NCI-H345 treated with DMSO at 0.1 percent for 48 hours (cell line): ENCODE results near the gene NPFF.

Experiments used
- DNase-seq: peaks from one replicate; lab custom pipeline; 2025; ENCODE audit not compliant: unreplicated experiment; lab: John Stamatoyannopoulos, UW

The NPFF gene

DNA sequence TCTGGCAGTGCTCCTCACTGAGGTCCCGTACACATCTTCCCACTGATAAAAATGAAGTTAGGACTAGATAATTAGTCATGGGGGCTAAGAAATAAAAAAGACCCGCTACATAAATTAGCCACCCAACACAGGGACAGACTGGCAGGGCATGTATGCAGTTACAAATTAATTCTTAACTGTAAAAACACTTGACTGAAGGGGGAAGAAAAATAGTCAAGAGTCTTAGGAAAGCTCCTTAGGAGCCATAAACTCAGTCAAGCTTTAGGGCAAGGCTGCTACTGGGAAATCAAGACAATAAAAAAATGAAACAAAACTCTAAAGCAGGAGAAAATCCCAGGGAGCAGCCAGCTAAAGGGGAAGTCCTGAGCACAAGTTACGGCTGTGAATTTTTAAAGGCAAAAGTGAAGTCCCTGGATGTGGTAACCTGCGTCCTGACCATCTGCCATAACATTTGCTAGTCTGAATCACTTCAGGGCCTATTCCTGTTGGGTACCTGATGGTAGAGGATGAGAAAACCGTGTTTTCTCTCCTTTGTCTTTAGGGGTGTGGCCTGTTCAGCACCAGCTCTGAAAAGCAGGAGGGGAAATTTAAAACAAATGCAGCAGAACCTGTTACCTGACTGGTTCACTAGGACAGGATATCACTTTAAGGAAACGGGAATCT, 7.5 kb upstream of the NPFF start:
- DNase-seq, result no peak

GRCh38 chr12:53513712-53514410, 6.6 kb upstream of the NPFF start:
- DNase-seq, result no peak

GRCh38 chr12:53510181-53510812, 3.0 kb upstream of the NPFF start:
- no peak for DNase-seq

DNA sequence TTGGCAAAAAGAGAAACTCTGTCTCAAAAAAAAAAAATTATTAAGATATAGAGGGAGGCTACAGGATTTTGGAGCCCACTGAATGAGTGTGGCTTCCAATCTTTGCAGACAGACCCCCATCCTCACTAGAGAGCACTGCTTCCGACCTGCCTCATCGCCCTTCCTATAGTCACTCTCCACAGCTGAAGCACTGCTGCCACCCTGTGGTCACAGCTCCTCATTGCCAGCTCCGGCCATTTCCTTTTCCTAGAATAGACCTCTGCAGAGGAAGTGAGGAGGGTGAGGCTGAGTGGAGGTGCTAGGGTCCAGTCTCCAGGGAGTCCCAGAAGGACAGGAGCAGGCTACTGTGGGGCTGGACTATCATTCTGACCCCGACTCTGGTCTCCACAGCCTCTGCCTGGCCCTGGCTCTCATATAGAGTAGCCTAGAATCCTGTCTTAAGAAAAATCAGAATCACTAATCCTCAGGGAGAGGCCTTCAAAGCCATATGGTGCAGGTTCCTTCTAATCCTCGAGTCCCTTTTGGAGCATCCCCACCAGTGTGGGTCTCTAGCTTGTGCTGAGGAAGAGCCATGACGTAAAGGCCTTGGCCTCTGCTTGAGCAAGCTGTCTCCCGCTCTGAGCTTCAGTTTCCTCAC, 1.4 kb upstream of the NPFF start:
- DNase-seq, result peak; percentile 59

DNA sequence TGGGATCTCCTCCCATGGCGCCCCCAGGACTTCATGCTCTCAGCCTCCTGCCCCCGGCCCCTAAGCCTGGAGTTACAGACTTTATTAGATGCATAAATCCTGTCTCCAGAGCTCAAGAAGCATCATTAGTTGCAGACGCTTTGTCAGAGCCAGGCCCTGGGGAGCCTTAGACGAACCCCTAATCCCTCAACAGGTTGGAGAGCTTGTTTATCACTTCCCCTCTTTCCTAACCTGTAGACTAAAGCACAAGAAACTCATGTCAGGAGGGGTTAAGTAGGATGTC, 260 bp upstream of the NPFF start:
- DNase-seq, result no peak

DNA sequence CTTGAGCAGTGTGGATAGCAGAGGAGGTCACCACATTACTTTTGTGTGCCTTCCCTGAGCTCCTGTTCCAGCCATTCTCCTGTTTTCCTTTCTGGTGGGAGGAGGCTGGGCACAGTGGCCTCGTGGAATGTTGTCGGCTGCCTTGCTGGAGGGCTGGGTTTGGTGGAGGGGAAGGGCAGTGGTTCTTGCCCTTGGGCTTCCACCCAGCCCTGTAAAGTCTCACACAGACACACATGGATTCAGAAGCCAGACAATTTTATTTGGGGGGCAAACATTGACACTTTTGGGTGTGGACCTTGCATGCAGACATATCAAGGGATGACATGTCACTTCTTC, 866 bp downstream of the NPFF start:
- DNase-seq, result no peak

DNA sequence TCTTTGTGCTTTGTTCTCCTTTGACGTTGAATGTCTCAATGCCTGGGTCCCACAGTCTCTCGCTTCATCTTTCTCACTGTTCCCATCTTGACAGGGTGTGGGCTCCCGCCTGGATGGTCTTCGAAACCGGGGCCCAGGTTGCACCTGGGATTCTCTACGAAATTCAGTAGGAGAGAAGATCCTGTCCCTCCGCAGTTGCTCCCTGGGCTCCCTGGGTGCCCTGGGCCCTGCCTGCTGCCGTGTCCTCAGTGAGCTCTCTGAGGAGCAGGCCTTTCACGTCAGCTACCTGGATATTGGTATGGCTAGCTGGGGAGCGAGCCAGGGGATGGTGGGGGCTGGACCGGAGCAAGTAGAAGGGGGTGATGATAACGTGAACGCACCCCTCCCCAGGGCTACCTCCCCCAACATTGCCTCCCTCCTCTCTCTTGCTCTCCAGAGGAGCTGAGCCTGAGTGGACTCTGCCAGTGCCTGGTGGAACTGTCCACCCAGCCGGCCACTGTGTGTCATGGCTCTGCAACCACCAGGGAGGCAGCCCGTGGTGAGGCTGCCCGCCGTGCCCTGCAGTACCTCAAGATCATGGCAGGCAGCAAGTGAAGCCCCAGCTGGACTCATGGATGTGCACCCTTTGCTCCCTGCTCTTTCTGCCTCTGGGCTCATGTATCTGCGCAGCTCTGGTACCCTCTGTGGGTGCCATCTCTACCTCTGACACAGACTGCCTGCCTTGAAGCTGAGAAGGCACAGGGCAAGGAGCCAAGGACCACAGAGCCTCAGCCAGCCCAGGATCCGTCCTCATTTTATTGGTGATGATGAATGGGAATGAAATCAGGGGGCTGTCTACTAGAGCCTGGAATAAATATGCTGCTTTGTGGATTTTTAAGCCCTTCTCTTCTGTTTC, 1.5 kb downstream of the NPFF start:
- DNase-seq, result no peak

DNA sequence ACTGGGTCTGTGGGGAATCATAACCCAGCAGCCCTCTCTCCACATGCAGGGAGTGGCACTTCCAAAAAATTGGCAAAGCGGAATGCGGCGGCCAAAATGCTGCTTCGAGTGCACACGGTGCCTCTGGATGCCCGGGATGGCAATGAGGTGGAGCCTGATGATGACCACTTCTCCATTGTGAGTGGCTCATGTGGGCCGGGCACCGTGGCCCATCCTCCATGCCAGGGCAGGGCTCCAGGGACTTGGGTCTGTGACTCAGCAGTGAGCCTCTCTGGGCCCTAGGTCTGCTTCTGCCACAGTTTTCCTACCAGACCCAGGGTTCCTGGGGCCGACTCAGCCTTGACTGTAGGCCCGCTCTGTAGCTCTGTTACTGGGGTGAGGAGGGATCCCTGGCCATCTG, 2.2 kb downstream of the NPFF start:
- no peak for DNase-seq

DNA sequence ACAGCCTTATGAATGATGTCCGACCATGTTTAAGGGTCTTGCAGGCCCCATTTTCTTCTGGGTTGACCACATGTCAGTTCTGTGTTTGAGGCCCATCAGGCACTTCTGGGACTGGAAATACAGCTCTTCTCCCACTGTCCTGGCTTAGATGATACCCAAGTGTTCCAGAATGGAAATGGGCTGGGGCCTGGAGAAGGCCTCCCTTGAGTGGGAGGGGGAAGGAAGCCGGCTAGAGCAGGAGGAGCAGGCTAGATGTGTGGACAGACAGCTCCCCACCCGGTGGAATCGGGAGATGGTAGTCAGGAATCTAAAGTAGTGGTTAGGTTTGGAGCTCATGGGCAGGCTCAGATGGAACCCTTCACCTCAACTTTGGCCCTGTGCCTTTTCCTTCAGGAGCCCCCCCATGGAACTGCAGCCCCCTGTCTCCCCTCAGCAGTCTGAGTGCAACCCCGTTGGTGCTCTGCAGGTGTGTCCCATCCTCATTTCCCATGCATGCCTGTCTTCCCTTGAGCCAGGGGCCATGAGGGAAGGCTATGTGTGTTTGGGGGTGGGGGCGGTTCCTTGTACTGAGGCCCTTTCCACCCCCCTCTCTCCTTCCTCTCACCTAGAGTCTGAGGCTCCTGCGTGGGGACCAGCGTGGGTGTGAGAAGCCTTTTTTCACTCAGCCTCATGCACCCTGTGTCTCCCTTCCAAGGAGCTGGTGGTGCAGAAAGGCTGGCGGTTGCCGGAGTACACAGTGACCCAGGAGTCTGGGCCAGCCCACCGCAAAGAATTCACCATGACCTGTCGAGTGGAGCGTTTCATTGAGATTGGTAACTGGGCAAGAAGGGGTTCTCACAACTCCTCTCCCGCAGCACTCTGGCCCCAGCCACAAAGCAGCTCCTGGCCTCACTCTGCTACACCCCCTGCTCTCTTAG, 3.0 kb downstream of the NPFF start:
- no peak for DNase-seq

DNA sequence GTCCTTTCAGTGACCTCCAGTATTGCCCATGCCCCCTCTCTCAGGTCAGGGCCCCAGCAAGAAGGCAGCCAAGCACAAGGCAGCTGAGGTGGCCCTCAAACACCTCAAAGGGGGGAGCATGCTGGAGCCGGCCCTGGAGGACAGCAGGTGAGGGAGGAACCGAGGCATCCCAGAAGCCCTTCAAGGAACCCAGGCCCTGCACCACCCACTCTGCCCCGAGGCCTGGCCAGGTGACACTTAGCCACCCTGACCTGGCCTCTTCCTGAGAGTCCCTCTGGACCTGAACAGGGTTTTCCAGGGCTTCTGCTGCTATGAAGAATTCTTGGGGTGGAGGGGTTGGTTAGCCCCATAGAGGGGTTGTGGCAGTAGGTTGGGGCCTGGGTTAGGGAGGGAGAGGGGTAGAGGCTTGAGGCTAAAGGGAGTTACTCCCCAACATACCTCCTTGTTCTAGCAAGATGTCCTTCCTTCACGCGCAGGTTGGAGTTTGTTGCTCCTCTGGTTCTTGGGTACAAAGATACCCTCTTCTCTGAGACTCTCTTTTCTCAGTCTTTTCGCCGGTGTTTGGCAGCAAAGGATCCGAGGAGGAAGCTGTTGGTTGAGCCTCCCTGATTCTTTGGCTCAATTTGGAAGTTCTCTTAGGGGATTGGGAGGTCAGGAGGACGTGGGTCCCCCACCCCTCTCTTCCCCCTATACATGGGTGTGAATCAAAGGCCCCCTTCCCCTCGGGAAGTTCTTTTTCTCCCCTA, 4.1 kb downstream of the NPFF start:
- no peak for DNase-seq

GRCh38 chr12:53502331-53502730, 5.0 kb downstream of the NPFF start:
- DNase-seq, result no peak

DNA sequence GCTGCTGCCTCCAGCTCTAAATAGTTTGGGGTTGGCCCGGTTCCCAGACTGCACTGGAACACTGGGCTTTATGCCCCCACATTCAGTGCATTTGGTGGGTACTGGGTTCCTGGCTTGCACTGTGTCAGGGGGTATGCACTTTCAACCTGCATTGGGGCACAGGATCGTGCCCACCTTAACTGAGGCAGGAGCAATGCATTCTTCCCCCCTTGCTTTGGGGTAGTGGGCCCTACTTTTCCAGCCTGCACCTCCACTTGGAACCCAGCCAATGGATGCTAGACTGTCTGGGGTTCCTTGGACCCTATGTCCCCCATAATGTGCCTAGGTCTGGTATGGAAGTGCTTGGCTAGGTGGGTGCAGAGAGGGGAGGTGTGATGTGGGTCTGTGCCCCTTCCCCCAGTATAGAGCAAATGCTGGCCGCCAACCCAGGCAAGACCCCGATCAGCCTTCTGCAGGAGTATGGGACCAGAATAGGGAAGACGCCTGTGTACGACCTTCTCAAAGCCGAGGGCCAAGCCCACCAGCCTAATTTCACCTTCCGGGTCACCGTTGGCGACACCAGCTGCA, 5.6 kb downstream of the NPFF start:
- no peak for DNase-seq

GRCh38 chr12:53500776-53501614, 6.3 kb downstream of the NPFF start, which contains the start of gene TARBP2:
TARBP2 (plus strand) TSS chr12:53501283; CDS start chr12:53501409, 126 bp downstream.
- DNase-seq, result peak; percentile 99

DNA sequence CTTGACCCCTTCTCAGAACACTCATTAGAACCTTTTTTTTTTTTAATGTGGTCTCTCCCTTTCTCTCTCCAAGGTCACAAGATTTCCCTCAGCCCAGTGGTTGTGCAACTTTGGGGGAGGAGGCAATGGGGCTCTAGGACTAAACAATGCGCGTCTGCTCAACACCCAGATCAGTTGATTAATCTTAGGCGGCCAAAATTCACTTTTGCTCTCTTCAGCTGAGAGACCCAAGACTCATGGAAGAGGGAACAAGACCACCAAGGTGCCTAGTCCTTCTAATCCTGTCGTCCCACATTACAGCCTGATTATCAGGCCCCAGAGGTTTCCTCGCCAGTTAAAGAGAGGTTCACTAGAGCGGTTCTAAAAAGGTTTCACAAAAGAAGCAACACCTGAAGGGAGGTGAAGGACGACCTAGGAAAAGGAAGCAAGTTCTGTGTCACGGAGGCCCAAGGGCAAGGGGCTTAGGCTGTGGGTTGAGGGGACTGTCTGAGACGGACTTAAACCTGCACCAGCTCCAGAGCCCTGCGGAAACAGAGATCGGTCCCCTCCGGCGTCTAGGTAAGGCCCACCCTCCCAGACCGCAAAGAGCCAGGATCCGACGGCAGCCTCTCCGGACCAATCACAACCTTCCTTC, 7.0 kb downstream of the NPFF start:
- DNase-seq, result no peak

GRCh38 chr12:53499266-53500141, 7.8 kb downstream of the NPFF start, which contains the start of gene MAP3K12:
MAP3K12 (minus strand) TSS chr12:53499458; CDS start chr12:53487391, 12,067 bp downstream.
- DNase-seq, result peak; percentile 55

DNA sequence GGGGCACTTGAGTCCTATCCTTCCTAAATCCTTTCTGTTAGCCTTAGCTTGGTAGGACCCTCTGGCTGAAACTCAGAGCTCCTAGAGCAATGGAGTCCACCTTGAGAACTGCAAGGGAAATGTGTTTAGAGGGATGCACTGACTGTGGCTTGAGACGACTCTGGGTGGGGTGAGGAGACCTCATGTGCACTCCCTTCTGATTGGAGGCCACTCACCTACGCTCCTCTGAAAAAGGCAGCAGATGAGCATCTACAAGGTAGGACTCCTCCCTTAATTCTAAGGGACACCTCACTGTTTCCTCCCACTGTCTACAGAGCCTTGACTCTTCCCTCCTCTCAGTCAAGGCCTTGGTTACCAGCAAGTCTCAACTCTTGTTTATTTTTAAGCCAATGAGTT, 9.1 kb downstream of the NPFF start:
- no peak for DNase-seq

DNA sequence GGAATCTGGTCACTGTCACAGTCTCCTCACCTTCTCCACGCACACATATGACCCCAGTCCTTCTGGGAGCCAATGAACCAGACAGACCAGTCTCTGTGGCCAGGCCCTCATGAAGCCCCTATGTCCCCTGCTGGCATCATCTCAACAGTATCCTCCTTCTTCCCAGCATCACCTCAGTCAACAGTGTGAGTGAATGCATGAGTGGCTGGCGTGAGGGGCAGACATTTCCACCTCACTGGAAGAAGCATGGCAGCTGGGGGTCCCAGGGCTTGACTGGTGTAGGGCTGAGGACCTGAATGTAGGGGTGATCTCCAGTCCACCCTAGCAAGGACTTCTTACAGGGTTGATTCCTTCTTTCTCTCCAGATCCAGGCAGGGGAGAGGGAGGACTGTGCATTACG, 9.8 kb downstream of the NPFF start:
- no peak for DNase-seq
